AG09309 (cell line): Measurements from ENCODE around the gene TEX14.

Source experiments
- DNase-seq: peaks from one replicate; pipeline ENCODE4 v3.0.0-alpha.2; 2010; ENCODE audit warnings: low read depth
- H3K4me3 ChIP-seq: 2 replicates; pipeline ENCODE4 v1.5.1; 2011; ENCODE audit warnings: mild to moderate bottlenecking, low read depth, low read length, moderate library complexity; ENCODE audit not compliant: control insufficient read depth
- CTCF ChIP-seq: IDR thresholded peaks from 2 replicates; pipeline ENCODE4 v1.5.1; 2011; ENCODE audit warnings: mild to moderate bottlenecking, low read depth, low read length, inconsistent platforms; ENCODE audit not compliant: insufficient read depth, control insufficient read depth; ENCODE audit errors: missing control alignments

TEX14 gene

DNA sequence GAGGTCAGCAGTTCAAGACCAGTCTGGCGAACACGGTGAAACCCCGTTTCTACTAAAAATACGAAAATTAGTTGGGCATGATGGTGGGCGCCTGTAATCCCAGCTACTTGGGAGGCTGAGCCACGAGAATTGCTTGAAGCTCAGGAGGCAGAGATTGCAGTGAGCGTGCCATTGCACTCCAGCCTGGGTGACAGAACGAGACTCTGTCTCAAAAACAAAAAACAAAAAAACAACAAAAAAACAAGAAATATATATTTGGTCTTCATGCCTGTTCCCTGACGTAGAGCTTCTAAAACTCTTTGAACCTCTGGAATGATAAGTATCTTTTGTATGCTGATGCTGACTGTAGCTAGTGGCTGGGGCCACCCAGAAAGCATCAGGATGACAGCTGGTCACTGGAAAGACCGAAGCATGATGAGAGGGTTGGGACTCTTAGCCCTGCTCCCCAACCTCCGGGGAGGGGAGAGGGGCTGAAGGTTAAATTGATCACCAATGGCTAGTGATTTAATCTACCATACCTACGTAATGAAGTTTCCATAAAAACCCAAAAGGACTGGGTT lies 54.8 kb downstream of the TEX14 start:
- H3K4me3 ChIP-seq, result no peak overlapping the region
- DNase-seq, result no peak
- TF ChIP-seq CTCF, result no peak

DNA sequence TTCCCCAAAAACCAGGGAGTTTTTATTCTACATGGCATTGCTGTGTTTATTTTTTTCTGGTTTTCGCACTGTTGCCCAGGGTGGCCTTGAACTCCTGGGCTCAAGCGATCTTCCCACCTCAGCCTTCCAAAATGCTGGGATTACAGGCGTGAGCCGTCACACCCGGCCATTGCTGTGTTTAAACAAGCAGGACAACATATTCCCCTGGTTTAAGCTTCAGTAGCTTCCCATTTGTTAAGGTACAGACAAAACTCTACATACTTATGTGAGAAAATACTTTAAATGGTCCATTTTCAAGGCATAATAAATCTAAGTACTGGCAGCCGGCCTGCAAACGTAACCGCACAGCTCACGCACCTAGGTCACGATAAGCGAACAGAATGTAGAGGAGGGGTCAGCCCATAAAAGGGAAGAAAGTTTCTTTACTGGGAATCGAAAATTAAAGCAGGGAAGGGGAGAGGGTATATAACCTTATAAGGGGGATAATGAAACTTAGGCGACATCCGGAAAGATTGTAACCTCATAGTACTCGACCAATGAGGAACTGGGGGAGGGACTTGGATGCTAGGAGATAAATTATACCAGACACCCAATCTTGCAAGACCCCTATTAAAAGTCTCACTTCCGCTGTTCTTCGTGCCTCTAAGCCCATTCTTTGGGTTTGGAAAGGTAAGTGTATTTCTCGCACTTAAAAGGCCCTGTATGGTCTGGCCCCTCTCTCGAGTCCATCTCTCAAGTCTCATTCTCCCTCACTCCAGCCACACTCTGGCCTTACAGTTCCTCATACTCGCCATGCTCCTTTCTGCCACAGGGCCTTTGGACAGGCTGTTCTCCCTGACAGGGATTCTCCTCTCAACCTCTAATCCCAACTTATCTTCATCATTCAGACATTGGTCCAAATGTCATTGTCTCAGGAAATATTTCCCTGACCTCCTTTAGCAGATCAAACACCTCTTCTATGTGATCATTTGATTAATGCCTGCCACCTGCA lies 59.2 kb downstream of the TEX14 start:
- H3K4me3 ChIP-seq, result peak overlapping the region; percentile 30
- no peak for DNase-seq
- TF ChIP-seq CTCF, result no peak

DNA sequence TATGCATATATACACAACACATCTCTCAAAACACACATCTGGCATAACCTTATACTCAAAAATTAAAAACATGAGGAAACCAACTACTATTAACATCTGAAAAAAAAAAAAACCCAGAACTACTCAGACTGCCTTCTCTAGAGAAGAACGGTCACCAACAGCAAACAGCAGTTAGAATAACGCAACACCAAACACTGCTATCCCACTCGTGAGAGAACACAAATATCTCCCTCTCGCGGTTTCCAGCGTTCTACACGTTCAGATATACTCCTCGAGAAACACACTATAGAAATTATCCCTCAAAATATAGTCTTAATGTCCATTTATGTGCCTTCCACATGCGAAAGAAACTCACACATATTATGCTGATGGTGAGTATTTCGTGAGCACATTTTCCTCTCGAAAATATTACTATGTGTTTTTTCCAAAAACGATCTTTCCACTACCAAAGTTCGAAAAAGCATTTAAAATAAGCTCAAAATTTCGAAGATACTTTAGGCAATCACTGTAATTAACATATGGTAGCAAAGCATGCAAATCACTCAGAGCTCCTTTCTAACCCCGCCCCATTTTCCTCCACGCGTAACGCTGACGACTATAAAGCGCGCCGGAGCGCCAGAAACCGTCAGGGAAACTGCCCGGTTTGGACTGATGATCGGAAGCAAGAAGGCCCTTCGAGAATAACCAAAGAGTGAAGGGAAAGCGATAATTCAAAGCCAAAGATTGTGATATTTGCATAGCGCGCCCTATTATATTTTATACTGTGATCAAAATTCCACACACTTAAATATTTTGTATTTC lies 60.1 kb downstream of the TEX14 start:
- peak; percentile 93 for DNase-seq
- H3K4me3 ChIP-seq, result peak overlapping the region; percentile 30

DNA sequence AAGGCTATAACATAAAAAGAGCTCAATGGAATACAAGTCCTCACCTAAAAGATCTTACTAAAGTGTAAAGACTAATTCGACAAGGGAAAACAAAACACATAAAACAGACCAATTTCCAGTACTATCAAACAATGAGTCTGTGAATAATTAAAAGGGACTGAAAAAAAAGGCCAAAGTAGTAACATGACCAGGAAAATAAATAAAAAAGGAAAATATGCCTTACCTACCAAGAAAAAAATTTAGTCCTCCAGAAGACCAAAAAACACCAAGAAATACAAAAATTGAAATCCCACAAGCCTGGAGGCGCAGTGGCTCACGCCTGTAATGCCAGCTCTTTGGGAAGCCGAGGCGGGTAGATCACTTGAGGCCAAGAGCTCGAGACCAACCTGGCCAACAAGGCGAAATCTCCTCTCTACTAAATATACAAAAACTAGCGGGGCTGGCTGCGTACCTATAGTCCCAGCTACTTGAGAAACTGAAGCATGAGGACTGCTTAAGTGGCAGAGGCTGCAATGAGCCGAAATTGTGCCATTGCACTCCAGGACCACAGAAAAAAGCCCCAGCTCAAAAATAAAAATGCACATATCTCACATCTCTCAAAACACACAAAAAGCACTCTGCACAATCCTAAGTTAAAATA lies 60.8 kb downstream of the TEX14 start:
- DNase-seq, result no peak
- no peak for TF ChIP-seq CTCF
- H3K4me3 ChIP-seq, result no peak overlapping the region

More for the DNA sequence above, 60.1 kb downstream of the TEX14 start:
- TF ChIP-seq CTCF, result no peak

- TF ChIP-seq CTCF, result no peak
- DNase-seq, result no peak
These were observed 64.9 kb downstream of the TEX14 start for GRCh38 chr17:58626905-58627304.

DNA sequence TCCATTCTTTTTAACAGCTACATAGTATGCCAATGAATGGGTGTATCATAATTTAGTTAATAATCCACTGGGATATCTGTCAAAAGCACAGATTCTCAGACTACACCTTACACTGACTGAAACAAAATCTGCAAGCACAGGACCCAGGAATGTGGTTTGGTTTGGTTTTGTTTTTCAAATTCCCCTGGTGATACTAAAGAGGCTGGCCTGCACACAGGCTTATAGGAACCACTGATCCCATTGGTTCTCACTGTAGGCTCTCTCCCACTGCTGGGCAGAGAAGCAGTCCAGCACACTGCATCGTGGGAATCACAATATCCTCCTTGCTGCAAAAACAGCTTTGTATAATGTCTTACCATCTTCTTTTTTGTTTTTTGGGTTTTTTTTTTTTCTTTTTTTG lies 67.1 kb downstream of the TEX14 start:
- no peak for TF ChIP-seq CTCF
- DNase-seq, result no peak
- no peak overlapping the region for H3K4me3 ChIP-seq

More at GRCh38 chr17:58626905-58627304, 64.9 kb downstream of the TEX14 start:
- no peak overlapping the region for H3K4me3 ChIP-seq
